Nephron (organoid): Measurements from ENCODE around the gene ZNF785.
A peak's percentile ranks its signal among the peaks of the same experiment; 100 is the strongest.

Experiments
- H3K27ac Mint-ChIP-seq, 3 experiments: 2 replicates each; pipeline ENCODE4 v1.8.0; 2020; ENCODE audit warnings: mixed read lengths in 3 of 3, mild to moderate bottlenecking in 2 of 3, moderate library complexity in 1 of 3
- H3K27me3 Mint-ChIP-seq: 2 replicates; pipeline ENCODE4 v1.8.0; 2021; ENCODE audit warnings: low read depth, mild to moderate bottlenecking, moderate library complexity, mixed read lengths
- H3K36me3 Mint-ChIP-seq: 2 replicates; pipeline ENCODE4 v1.8.0; 2020; ENCODE audit warnings: low read depth, mixed read lengths
- H3K4me1 Mint-ChIP-seq: 2 replicates; pipeline ENCODE4 v1.8.0; 2020; ENCODE audit warnings: mixed read lengths
- H3K4me3 Mint-ChIP-seq, 3 experiments: 2 replicates each; pipeline ENCODE4 v1.8.0; 2020; ENCODE audit warnings: mild to moderate bottlenecking in 3 of 3, mixed read lengths in 3 of 3, moderate library complexity in 2 of 3
- H3K9me3 Mint-ChIP-seq: 2 replicates; pipeline ENCODE4 v1.8.0; 2020; ENCODE audit warnings: mixed read lengths
- CTCF ChIP-seq, 3 experiments: fragments of 200-600 bp; sonication (generic); IDR thresholded peaks; one replicate each; pipeline ENCODE4 v1.5.0; 2021; ENCODE audit warnings: antibody characterized with exemption in 3 of 3; ENCODE audit not compliant: unreplicated experiment in 3 of 3

The ZNF785 gene

GRCh38 chr16:30557957-30558788 is 27.3 kb downstream of the ZNF785 start, which contains the start of gene ZNF764:
Gene ZNF764, minus strand, starts transcription at chr16:30558374. Its CDS starts 192 bp downstream, at chr16:30558182.
- Mint-ChIP-seq H3K27me3 (no peaks in the 10 kb centered on the region), H3K4me1 (peaks cover 22% of the 10 kb centered on the region), H3K4me3 (peak within 1 kb of the TSS; percentile 90 to 95 (median 94)), H3K36me3 (peaks cover 21% of the 10 kb centered on the region), H3K9me3 (no peaks in the 10 kb centered on the region), H3K27ac (peak within 1 kb of the TSS; percentile 74 to 98 (median 93))
- TF ChIP-seq CTCF (IDR thresholded peaks at IDR 0.05; ENCODE audit: unreplicated experiment in 3 of 3) = no peak

- Mint-ChIP-seq H3K27ac (peak overlapping the region; percentile 74 to 93 (median 89)), H3K4me3 (peak overlapping the region; percentile 90 to 94 (median 91)), H3K27me3 (no peaks in the 10 kb centered on the region), H3K4me1 (peaks cover 22% of the 10 kb centered on the region), H3K9me3 (no peaks in the 10 kb centered on the region), H3K36me3 (peaks cover 25% of the 10 kb centered on the region)
- TF ChIP-seq CTCF (IDR thresholded peaks at IDR 0.05; ENCODE audit: unreplicated experiment in 3 of 3) = no peak
These were observed 27.9 kb downstream of the ZNF785 start for GRCh38 chr16:30557707-30557956.

GRCh38 chr16:30556125-30556473 is 29.4 kb downstream of the ZNF785 start:
- peaks cover 28% of the 10 kb centered on the region for H3K36me3 Mint-ChIP-seq
- H3K27ac Mint-ChIP-seq = peak overlapping the region; percentile 86 to 89 (median 88)
- TF ChIP-seq CTCF (IDR thresholded peaks at IDR 0.05; ENCODE audit: unreplicated experiment in 3 of 3) = no peak
- no peaks in the 10 kb centered on the region for H3K27me3 Mint-ChIP-seq
- H3K9me3 Mint-ChIP-seq = no peaks in the 10 kb centered on the region
- H3K4me3 Mint-ChIP-seq = peak overlapping the region; percentile 90 to 94 (median 91)
- peaks cover 22% of the 10 kb centered on the region for H3K4me1 Mint-ChIP-seq

GRCh38 chr16:30555315-30556124 is 30.0 kb downstream of the ZNF785 start:
- Mint-ChIP-seq H3K27me3 (no peaks in the 10 kb centered on the region), H3K9me3 (no peaks in the 10 kb centered on the region), H3K4me1 (peaks cover 22% of the 10 kb centered on the region), H3K36me3 (peaks cover 28% of the 10 kb centered on the region), H3K27ac (peak overlapping the region; percentile 86 to 89 (median 88)), H3K4me3 (peak overlapping the region; percentile 90 to 94 (median 91))
- TF ChIP-seq CTCF (IDR thresholded peaks at IDR 0.05; ENCODE audit: unreplicated experiment in 3 of 3) = no peak

GRCh38 chr16:30554557-30555314 is 30.8 kb downstream of the ZNF785 start:
- Mint-ChIP-seq H3K27me3 (no peaks in the 10 kb centered on the region), H3K4me3 (peak overlapping the region; percentile 50 to 64 (median 60)), H3K27ac (peak overlapping the region in 2 of 3 experiments; percentile 51 to 52), H3K36me3 (peaks cover 28% of the 10 kb centered on the region), H3K9me3 (no peaks in the 10 kb centered on the region), H3K4me1 (peaks cover 22% of the 10 kb centered on the region)
- no peak for TF ChIP-seq CTCF (IDR thresholded peaks at IDR 0.05; ENCODE audit: unreplicated experiment in 3 of 3)
